WTC11 (cell line): ENCODE measurements around the gene MAGOHB.
"Not testable (repeated sequence)": the region's sequence is repeated elsewhere in the genome, so short reads cannot be mapped to it uniquely, and the experiment has no call there.

Experiments
- CREM ChIP-seq: sonication (generic); formaldehyde crosslinking; IDR thresholded peaks from 2 replicates; pipeline ENCODE4 v1.8.1; 2022; ENCODE audit warnings: mild to moderate bottlenecking, missing genetic modification reagents, moderate library complexity
- ESRRA ChIP-seq: sonication (generic); formaldehyde crosslinking; IDR thresholded peaks from 2 replicates; pipeline ENCODE4 v1.8.1; 2022; ENCODE audit warnings: mild to moderate bottlenecking, missing genetic modification reagents, borderline replicate concordance
- FOXK1 ChIP-seq: sonication (generic); formaldehyde crosslinking; IDR thresholded peaks from 2 replicates; pipeline ENCODE4 v1.8.0; 2022; ENCODE audit warnings: mild to moderate bottlenecking, moderate library complexity, missing genetic modification reagents
- KAT7 ChIP-seq: sonication (generic); formaldehyde crosslinking; IDR thresholded peaks from 2 replicates; pipeline ENCODE4 v1.8.1; 2023; ENCODE audit warnings: missing genetic modification reagents, mild to moderate bottlenecking, borderline replicate concordance
- MAX ChIP-seq: sonication (generic); formaldehyde crosslinking; IDR thresholded peaks from 2 replicates; pipeline ENCODE4 v1.8.0; 2022; ENCODE audit warnings: mild to moderate bottlenecking, missing genetic modification reagents
- NFE2L1 ChIP-seq: sonication (generic); formaldehyde crosslinking; IDR thresholded peaks from 2 replicates; pipeline ENCODE4 v1.8.1; 2023; ENCODE audit warnings: missing genetic modification reagents
- RORB ChIP-seq: fragments of 250-450 bp; sonication (Bioruptor Pico); IDR thresholded peaks from 2 replicates; pipeline ENCODE4 v1.9.0; 2021; ENCODE audit warnings: mild to moderate bottlenecking
- SP1 ChIP-seq: sonication (generic); formaldehyde crosslinking; conservative IDR thresholded peaks from 2 replicates; pipeline ENCODE4 v1.8.1; 2022; ENCODE audit warnings: missing genetic modification reagents
- TCF7 ChIP-seq: sonication (generic); formaldehyde crosslinking; IDR thresholded peaks from 2 replicates; pipeline ENCODE4 v1.8.0; 2022; ENCODE audit warnings: mild to moderate bottlenecking, low read depth, missing genetic modification reagents, moderate library complexity
- TEAD4 ChIP-seq: sonication (generic); formaldehyde crosslinking; IDR thresholded peaks from 2 replicates; pipeline ENCODE4 v1.8.0; 2022; ENCODE audit warnings: mild to moderate bottlenecking, missing genetic modification reagents
- ZBTB21 ChIP-seq: sonication (generic); formaldehyde crosslinking; IDR thresholded peaks from 2 replicates; pipeline ENCODE4 v1.8.1; 2023; ENCODE audit warnings: mild to moderate bottlenecking, missing genetic modification reagents, borderline replicate concordance
- ZNF317 ChIP-seq: sonication (generic); formaldehyde crosslinking; IDR thresholded peaks from 2 replicates; pipeline ENCODE4 v1.8.1; 2023; ENCODE audit warnings: low read depth, mild to moderate bottlenecking, moderate library complexity, missing genetic modification reagents, borderline replicate concordance
- TF ChIP-seq, protein P1 (sequence below): fragments of 200-600 bp; IDR thresholded peaks from 2 replicates; pipeline ENCODE4 v1.8.0; 2022; ENCODE audit warnings: antibody characterized with exemption

DNA sequence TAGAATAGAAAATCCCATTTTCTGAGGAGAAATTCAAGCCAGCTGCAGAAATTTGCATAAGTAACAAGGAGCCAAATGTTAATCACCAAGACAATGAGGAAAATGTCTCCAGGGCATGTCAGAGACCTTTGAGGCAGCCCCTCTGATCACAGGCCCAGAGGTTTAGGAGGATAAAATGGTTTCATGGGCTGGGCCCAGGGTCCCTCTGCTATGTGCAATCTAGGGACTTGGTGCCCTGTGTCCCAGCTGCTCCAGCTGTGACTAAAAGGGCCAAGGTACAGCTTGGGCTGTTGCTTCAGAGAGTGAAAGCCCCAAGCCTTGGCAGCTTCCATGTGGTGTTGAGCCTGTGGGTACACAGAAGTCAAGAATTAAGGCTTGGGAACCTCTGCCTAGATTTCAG lies 33.2 kb upstream of the MAGOHB start:
- TF ChIP-seq, protein P1, sequence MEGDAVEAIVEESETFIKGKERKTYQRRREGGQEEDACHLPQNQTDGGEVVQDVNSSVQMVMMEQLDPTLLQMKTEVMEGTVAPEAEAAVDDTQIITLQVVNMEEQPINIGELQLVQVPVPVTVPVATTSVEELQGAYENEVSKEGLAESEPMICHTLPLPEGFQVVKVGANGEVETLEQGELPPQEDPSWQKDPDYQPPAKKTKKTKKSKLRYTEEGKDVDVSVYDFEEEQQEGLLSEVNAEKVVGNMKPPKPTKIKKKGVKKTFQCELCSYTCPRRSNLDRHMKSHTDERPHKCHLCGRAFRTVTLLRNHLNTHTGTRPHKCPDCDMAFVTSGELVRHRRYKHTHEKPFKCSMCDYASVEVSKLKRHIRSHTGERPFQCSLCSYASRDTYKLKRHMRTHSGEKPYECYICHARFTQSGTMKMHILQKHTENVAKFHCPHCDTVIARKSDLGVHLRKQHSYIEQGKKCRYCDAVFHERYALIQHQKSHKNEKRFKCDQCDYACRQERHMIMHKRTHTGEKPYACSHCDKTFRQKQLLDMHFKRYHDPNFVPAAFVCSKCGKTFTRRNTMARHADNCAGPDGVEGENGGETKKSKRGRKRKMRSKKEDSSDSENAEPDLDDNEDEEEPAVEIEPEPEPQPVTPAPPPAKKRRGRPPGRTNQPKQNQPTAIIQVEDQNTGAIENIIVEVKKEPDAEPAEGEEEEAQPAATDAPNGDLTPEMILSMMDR: not testable (repeated sequence)
- not testable (repeated sequence) for TF ChIP-seq TCF7 (CRISPR knock-in tag); ZBTB21 (CRISPR knock-in tag); ESRRA (CRISPR knock-in tag); RORB (CRISPR knock-in tag); MAX (CRISPR knock-in tag); KAT7 (CRISPR knock-in tag); ZNF317; TEAD4; NFE2L1 (CRISPR knock-in tag); CREM (CRISPR knock-in tag); SP1; FOXK1
